Stimulated activated CD8-positive, alpha-beta memory T cell treated with anti-CD3 and anti-CD28 coated beads, Interleukin-7, amount 100 ng/mL, for 48 hours (primary cell): ENCODE results near the gene LAMC2.

Experiments
- DNase-seq, 2 donors: peaks; one replicate each; pipeline ENCODE4 v3.0.0-alpha.2; 2020; ENCODE audit warnings: low read depth in 1 of 2; ENCODE audit errors: extremely low read depth in 1 of 2

The LAMC2 gene

DNA sequence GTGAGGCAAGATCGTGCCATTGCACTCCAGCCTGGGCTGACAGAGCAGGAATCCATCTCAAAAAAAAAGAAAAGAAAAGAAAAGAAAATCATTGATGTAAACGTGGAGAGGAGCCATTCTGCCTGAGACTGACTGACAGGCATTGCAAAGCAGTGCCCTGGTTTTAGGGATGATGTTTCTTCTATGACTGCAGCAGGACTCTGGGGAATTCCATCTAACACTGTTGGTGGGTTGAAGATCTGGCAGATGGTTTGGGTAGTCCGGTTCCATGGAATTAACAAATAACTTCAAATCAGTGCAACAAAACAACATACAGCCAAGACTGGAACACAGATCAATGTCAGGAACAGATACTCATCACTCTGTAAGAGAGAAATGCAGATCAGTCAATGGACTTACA lies 17.8 kb upstream of the LAMC2 start:
- DNase-seq = no peak

DNA sequence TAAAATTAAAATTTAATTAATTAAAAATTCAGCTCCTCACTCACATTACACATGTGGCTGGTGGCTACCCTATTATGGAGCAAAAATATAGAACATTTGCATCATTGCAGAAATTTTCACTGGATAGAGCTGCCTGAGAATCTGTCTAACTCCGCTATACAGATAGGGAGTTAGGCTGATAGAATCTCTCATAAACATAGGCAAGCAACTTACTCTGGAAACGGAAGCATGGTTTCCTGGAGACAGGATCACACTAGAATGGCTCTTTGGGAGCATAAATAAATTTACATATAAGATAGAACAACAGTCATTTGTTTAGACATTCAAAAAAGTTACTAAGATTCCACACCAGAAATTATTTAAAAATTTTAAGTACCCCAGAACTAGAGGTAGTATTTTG lies 12.2 kb upstream of the LAMC2 start:
- no peak for DNase-seq

GRCh38 chr1:183175631-183176030 lies 10.4 kb upstream of the LAMC2 start:
- DNase-seq = no peak

GRCh38 chr1:183178545-183178944 lies 7.5 kb upstream of the LAMC2 start:
- no peak for DNase-seq

DNA sequence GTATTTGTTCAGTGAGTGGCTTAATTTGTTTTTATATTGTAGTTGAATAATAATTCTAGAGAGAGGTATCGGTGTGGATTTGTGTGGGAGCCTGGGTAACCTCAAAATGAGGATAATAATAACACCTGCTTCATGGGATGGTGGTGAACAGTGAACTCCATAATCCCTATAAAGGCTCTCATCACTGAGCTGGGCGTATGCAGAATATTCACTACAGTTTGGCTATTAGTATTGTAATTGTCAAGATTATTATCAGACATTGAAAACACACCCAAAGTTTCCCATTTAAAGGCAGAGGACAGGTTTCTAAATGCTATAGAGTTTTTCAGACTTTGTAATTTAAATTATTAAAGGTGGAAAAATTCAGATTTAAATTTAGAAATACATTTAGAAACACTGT lies 7.0 kb upstream of the LAMC2 start:
- DNase-seq = no peak

GRCh38 chr1:183180218-183180617 lies 5.8 kb upstream of the LAMC2 start:
- DNase-seq = no peak

- DNase-seq = no peak
Measured at GRCh38 chr1:183180634-183181056, 5.4 kb upstream of the LAMC2 start.

GRCh38 chr1:183186841-183187240 lies 777 bp downstream of the LAMC2 start:
- no peak for DNase-seq

GRCh38 chr1:183188240-183188639 lies 2.2 kb downstream of the LAMC2 start:
- no peak for DNase-seq

GRCh38 chr1:183191833-183192232 lies 5.8 kb downstream of the LAMC2 start:
- no peak for DNase-seq

DNA sequence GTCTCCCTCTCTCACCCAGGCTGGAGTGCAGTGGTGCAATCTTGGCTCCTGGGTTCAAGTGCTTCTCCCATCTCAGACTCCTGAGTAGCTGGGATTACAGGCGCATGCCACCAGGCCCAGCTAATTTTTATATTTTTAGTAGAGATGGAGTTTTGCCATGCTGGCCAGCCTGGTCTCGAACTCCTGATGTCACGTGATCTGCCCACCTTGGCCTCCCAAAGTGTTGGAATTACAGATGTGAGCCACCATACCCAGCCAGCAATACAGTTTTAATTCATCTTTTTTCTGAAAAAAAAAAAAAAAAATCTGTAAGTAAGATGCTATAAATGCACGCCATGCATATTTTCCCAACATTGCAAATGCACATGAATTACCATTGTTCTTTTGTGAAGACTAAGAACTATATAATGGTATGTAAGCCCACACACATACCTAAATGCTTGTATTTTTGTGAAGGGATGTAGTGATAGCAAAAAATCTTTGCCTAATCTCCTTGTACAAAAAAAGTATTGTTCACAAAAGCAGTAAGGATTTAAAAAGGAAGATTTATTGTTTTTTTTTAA lies 8.0 kb downstream of the LAMC2 start:
- no peak for DNase-seq

GRCh38 chr1:183194527-183195141 lies 8.6 kb downstream of the LAMC2 start:
- DNase-seq = no peak

DNA sequence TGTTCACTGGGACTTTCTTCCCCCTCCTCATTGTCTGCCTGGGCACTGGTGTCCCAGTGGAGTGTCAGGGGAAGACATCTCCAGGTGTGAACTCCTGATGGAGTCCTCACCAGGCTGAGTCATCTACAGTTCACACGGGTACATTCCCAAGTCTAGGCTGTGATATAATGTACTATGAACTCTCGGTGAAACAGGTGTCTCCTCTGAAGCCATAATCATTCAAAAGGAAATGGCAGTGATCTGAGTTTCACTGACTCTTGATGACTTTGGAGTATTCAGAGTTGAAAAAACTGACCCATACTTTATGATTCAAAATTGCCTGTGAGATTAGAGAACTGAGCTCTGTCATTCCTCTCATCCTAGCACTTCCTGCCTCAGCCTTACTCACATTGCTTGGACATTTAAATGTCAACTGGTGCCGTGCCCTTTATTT lies 9.1 kb downstream of the LAMC2 start:
- DNase-seq = no peak

- DNase-seq = no peak
Measured at GRCh38 chr1:183197762-183198161, 11.7 kb downstream of the LAMC2 start.

DNA sequence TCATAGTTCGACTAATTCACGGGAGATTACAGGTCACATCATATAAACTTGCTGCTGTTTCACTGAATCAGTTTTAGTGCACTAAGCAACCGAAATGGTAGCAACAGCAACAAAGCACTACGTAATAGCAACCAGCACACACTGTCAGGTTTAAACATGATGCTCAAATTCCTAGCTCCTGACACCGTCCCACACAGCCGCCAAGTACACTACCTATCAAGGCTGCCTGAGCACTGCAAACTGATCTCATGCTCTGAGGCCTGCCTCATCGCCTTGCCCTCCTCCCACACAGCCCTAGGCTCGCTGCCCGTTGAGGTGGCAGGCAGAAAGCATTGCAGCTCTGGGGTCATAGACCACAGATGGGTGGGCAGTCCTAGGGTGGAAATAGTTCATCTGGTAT lies 12.4 kb downstream of the LAMC2 start:
- no peak for DNase-seq

DNA sequence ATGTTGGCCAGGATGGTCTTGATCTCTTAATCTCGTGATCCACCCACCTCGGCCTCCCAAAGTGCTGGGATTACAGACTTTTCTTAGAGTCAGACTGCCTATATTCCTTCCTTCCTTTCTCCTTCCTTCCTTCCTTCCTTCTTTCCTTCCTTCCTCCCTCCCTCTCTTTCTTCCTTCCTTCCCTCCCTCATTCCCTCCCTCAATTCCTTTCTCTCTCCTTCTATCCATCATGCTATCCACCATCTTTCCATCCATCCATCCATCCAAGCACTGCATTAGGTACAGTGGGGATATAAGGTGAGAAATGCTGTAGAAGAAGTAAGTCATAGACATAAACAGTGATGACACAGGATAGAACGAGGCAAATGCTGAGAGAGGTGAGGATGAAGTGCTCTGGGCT lies 13.2 kb downstream of the LAMC2 start:
- no peak for DNase-seq

DNA sequence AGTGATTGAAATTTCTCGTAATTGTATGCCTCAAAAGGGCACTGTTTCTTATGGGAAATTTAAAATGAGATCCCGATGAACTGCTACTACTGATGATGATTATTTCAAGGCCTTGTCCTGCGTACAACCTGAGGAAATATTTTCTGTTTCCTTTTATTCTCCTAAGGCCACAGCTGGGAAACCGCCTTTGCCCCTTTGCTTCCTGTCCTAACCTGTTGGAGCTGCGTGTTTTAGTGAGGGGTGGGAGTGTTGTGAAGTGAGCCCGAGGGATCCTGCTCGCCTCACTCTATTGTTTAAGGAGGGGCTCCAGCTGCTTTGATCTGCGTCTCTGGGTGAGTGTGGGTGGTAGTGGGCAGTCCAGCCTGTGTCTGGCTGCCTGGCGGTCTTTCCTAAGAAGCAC lies 14.4 kb downstream of the LAMC2 start:
- no peak for DNase-seq

- DNase-seq = no peak
Measured at GRCh38 chr1:183203094-183203493, 17.0 kb downstream of the LAMC2 start.

- DNase-seq = no peak
Measured at GRCh38 chr1:183205196-183205781, 19.2 kb downstream of the LAMC2 start.

DNA sequence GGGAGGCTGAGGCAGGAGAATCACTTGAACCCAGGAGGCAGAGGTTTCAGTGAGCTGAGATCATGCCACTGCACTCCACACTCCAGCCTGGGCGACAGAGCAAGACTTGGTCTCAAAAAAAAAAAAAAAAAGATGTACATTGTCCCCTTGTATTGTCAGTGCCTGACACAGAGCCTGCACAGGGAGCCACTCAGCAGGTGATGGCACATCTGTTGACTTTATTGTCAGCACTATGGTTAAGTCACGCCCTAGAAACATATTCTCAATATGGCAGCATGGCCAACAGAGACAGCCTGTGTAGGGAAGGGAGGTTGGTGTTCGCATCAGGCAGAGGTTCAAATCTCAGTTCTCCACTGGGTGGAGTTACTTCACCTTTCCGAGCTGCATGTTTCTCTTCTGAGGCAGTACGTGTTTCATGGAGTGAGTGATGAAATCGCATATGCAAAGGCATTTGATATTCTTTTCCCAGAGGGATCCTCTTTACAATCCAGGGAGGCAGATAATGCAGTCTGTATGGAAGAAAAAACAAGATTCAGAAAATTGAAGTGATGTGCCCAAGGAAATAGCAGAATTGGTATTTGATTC lies 20.6 kb downstream of the LAMC2 start:
- no peak for DNase-seq

GRCh38 chr1:183209533-183210158 lies 23.6 kb downstream of the LAMC2 start:
- DNase-seq = no peak

DNA sequence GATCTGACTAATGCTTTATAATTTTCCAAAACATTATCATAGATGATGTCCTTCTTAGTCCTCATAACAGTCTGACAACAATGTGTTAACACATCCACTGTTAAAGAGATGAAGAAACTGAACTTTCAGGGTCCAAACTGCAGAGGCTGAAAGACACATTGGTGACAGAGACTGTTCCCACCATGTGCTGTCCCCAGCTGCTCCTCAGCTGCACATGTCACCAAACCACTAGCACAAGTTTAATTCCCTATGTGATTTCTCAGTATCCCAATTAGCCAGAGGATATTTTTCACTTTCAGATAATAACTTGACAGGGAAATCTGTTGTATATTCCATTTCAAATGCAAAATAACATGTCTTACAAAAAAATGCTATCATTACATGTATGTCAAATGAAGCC lies 24.6 kb downstream of the LAMC2 start:
- no peak for DNase-seq
